ENCODE results near the gene PRKCQ. TPM values are rescaled to one million over a fixed set of nuclear protein-coding genes. Genes with fewer than 3 reads are reported as not detected.

PRKCQ gene
- total RNA-seq, 1 experiment from 2014 or later: not detected

- no peak for DNase-seq (ENCODE audit: low read depth)
Measured at GRCh38 chr10:6408799-6409198, 171.3 kb downstream of the PRKCQ start.

DNA sequence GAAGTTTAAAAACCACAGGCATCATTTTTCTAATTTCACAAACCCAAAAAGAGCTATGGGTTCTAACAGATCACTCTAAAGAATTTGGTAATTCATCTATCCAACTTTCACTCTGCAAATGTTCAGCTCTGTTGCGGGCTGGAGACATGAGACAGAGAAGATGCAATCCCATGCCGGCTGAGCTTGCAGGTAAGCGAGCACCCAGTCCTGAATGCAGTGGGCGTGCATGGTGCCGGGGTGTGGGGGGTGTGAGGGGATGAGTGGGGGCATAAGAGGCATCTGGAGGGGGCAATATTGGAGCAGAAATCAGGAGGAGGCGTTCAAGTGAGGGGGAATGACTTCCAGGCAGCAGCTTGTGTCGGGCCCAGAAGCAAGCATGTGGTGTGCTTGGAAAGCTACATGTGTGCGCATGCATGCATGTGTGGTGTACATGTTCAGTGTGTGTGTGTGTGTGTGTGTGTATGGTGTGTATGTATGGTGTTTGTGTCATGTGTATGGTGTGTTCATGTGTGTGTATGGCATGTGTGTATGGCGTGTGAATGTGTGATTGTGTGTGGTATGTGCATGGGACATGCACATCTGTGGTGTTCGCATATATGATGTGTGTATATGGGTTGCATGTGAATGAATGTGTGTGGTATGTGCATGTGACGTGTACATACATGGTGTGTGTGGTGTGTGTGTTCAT is 172.9 kb downstream of the PRKCQ start:
- no peak for DNase-seq (ENCODE audit: low read depth)

DNA sequence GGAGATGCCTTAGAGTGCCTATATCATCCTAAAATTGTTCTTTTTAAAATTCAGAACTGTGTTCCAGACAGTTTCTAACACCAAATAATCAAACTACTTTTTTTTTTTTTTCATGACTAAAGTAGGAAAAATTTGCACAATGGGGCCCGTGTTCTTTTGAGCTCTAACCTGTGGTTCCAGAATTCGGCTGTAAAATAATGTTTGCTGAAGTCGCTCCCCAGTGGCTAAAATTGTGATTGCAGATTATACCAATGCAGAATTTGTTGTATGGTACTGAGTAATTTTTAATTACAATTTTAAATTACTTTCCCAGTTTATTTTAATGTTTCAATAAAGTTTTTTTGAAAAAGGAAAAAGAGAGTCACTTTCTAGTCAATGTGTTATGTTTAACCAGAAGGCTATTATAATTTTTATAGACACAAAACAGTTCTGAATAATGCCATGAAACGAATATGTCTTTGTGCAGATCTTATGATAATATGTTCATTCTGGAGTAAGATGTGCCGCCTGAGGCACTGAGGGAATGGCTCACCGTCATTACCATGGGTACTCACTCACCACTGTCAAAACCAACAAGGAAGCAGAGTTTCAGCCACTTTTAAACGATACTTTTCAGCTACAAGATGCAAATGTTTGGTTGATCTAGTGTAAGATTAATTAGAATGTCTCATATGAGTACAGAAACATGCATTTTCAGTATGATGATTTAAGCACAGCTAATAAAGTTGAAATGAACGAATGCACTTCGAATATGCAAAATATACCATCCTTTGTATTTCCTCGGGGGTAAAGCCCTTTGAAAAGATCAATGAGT is 173.6 kb downstream of the PRKCQ start:
- peak; percentile 31 for DNase-seq (ENCODE audit: low read depth)

DNA sequence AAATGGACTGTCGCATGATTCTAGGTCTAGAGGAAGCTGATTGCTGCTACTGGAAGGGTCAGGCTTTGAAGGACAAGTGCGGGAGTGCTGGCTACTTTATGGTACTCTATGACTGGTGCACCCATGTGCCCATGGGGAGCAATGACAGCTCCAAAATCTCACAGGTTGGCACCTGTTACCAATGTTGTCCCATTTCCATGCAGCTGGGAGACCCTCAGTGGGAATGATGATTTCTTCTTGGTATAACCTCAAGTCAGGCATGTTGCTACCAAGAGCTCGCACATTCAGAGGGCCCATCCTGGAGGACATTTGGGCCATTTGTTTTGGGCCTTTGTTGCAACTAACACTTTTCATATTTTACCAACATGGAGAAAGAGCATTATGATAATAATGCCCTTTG is 174.4 kb downstream of the PRKCQ start:
- no peak for DNase-seq (ENCODE audit: low read depth)

- no peak for DNase-seq (ENCODE audit: low read depth)
Measured at GRCh38 chr10:6404127-6405072, 175.7 kb downstream of the PRKCQ start.

DNA sequence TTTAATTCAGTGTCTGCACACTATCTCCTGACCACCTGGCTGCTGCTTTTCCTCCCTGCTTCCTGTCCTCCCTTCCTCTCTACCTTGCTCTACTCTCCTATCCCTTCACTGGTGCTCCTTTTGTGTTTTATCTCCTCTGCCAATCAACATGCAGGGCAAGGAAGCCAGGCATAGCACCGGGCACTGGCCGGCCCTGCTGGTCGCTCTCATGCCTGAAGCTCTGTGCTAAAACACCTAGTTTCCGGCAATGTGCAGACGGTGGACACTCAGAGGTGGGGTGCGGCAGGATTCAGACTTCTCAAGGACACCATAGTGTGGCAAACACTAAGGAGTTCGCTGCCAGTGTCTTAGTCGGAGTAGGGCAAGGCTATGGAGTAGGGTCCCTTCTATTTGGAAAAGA is 177.1 kb downstream of the PRKCQ start:
- no peak for DNase-seq (ENCODE audit: low read depth)

DNA sequence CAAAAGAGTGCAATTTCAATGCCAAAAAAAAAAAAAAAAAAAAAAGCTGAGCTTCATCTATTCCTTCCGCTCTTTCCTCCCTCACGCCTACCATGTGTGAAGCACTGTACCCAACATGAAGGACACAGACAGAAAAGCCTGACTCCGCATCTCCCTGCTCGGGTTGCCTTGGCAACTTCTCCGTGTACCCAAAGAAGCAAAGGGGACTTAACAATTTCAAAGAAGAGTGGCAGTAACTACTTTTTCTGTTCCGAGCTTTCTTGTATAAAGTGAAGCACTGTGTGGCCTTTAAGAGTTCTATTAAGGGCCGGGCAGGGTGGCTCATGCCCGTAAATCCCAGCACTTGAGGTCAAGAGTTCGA is 177.7 kb downstream of the PRKCQ start:
- no peak for DNase-seq (ENCODE audit: low read depth)

DNA sequence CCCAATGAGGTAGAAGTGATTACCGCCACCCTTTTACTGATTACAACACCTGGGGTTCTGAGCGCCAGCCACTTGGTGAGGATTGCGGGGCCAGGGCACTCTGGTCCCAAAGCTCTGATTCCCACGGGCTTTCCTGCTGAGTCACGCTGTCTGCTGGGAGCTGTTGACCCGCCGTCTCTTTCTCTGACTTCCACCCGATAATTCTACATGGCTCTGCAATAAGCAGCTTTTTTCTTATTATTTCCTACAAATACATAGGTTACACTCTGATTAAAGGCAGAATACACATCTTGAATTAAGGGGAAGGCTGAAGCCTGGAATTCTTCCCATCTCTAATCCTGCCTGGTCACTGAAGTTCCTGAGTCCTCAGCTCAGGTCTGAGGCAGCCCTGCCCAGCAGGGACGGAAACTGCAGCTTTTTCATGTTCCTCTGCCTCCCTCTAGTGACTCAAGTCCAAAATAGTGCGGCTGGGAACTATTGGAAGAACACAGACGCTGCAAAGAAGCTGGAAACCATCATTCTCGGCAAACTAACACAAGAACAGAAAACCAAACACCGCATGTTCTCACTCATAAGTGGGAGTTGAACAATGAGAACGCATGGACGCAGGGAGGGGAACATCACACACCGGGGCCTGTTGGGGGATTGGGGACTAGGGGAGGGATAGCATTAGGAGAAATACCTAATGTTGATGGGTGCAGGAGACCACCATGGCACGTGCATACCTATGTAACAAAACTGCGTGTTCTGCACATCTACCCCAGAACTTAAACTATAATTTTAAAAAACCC is 178.3 kb downstream of the PRKCQ start:
- DNase-seq (ENCODE audit: low read depth): peak; percentile 86

- no peak for DNase-seq (ENCODE audit: low read depth)
Measured at GRCh38 chr10:6400821-6401465, 179.1 kb downstream of the PRKCQ start.

- DNase-seq (ENCODE audit: low read depth): no peak
Measured at GRCh38 chr10:6400331-6400730, 179.7 kb downstream of the PRKCQ start.

DNA sequence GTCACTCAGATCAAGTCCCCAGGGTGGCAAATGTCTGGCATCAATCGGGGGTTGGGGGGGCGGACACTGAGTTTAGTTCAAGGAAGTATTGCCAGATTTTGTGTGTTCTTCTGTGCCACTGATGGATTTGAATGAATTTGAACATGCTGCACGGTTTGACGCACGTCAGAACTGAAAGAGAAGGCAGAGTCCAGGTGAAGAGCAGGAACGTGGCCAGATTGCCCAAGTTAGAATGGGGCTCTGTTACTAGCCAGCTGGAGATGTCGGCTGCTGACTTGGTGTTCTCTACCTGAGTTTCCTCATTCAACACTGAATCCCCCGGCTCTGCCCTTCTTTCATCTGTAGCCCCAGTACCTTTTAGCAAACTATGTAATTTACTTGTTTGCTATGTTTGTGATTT is 180.2 kb downstream of the PRKCQ start:
- DNase-seq (ENCODE audit: low read depth): no peak

DNA sequence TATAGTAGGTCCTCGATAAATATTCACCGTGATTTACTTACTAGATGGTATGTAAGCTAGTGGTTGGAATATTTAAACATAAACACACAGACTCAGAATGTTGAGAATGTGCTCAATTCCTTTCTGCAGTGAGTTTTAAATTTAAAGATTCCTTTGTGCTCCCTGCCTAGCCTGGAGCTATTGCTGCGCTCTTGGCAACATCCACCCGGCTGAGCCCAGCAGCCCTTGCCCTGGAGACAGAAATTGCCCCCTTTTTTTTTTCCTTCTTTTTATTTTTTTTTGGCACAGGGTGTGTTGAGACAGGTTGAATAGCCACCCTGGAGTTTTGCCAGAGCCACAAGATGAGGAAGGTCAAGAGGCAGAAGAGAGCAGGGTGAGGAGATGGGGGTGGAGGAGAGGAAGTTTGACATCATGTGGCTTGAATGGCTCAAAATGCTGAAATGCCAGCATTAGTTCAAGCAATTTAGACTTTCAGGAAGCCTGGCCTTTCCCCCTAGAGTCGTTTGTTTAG is 180.8 kb downstream of the PRKCQ start:
- no peak for DNase-seq (ENCODE audit: low read depth)

GRCh38 chr10:6398399-6398798 is 181.7 kb downstream of the PRKCQ start:
- DNase-seq (ENCODE audit: low read depth): no peak

DNA sequence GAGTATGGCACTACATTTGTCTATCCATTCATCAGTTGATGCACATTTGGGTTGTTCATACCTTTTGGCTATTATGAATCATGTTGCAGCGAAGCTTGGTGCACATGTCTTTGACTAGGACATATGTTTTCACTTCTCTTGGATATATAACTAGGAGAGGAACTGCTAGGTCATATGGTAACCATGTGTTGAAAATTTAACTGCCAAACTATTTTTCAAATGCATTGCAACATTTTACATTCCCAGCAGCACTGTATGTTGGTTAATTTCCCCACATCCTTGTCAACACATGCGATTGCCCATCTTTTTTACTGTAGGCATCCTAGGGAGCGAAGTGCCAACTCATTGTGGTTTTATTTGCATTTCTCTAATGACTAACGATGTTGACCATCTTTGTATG is 183.4 kb downstream of the PRKCQ start:
- DNase-seq (ENCODE audit: low read depth): peak; percentile 70

DNA sequence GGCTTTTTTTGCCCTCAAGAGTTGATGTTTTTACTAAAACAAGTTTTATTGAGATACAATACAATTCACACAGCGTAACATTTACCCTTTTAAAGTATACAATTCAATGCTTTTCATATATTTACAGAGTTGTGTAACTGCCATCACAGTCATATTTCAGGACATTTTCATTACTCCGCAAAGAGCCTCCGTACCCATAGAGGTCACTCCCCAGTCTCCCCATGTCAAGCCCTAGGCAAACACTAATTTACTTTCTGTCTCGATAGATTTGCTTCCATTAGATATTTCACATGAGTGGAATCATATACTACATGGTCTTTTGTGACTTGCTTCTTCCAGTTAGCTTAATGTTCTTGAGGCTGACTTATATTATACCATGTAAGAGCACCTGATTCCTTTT is 183.8 kb downstream of the PRKCQ start:
- DNase-seq (ENCODE audit: low read depth): no peak

- no peak for DNase-seq (ENCODE audit: low read depth)
Measured at GRCh38 chr10:6395606-6396005, 184.5 kb downstream of the PRKCQ start.

GRCh38 chr10:6394084-6394483 is 186.0 kb downstream of the PRKCQ start:
- no peak for DNase-seq (ENCODE audit: low read depth)

DNA sequence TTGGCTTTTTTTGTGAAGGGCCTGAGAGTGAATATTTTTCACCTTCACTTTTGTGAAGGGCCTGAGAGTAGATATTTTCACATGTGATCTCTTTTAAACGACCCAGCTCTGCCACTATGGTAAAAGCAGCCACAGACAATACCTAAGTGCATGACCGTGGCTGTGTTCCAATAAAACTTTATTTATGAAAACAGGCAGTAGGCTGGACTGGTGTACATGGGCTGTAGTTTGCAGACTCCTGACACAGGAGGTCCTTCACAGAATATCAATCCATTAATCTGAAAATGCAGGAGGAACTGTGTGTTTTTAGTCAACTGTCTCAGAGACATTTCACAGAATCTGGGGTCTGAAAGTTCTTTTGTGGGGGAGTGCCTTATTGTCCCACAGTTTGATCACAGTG is 186.9 kb downstream of the PRKCQ start:
- no peak for DNase-seq (ENCODE audit: low read depth)

GRCh38 chr10:6390213-6390845 is 189.7 kb downstream of the PRKCQ start:
- no peak for DNase-seq (ENCODE audit: low read depth)

- no peak for DNase-seq (ENCODE audit: low read depth)
Measured at GRCh38 chr10:6388261-6388893, 191.7 kb downstream of the PRKCQ start.
